GM19023 (cell line): ENCODE data around the gene HOTAIR.

Experiments used
- ATAC-seq: cut with Tn5 transposase; IDR thresholded peaks from one replicate; pipeline ENCODE4 v1.9.1; 2021; ENCODE audit warnings: mild to moderate bottlenecking, moderate library complexity; ENCODE audit not compliant: unreplicated experiment

The HOTAIR gene

DNA sequence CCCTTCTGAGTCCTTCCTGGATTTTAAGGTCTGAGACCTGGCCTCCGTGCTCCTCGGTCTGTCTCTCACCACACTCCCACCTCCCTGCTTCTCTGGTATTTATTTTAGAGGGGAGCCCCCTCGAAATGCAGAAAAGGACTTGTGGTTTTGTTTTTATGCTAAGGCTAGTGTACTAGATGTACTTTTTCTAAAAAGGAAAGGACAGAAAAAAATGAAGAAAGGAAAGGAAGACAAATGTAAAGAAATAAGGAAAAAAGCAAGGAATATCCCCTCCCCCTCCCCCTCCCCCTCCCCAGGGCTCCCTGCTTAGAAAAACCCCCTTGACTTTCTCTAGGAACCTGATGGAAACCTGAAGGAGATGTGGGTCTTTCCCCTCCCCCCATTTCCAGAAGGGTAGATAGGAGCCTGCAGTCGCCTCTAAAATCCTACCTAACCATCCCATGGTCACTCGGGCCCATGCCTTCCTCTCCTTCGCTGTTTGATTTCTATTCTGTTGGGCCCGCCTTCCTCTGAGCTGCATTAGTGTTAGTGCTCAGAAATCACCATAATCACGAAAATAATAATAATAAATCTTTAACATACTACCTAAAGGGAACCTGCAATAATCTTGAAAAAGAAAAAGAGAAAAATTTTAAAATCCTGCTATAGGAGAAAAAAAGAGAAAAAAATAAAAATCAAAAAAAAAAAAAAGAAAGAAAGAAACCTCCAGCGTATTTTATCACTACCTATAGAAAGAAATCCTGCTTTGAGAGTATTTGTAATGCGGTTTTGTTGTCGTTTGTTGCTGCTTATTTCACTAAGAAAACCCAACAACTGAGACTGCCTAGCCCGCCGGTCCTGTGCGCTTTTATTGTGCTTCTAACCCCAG is 37.1 kb upstream of the HOTAIR start:
- no peak for ATAC-seq

DNA sequence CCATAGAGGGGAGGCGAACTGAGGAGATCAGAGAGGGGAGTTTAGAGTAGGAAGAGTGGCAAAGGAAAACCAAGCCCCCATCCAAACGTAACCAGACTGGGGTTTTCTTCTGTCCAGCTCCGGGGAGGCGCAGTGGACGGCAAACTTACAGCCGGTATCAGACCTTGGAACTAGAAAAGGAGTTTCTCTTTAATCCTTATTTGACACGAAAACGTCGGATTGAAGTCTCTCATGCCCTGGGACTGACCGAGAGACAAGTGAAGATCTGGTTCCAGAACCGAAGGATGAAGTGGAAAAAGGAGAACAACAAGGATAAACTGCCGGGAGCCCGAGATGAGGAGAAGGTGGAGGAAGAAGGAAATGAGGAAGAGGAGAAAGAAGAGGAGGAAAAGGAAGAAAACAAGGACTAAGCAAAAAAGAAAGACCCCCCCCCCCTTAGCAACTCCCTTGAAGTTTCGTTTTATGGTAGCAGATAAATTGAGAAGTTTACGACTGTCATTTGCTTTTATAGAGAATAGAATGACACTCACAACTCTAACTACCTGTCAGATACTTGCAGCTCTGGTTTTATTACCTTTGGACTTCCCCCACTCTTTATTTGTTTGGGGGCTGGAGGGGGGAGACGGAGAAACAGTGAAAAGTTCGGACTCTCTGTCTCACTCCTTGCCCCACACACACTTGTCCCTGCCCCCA is 36.4 kb upstream of the HOTAIR start:
- no peak for ATAC-seq

GRCh38 chr12:54010053-54010971 is 35.6 kb upstream of the HOTAIR start:
- ATAC-seq = no peak

DNA sequence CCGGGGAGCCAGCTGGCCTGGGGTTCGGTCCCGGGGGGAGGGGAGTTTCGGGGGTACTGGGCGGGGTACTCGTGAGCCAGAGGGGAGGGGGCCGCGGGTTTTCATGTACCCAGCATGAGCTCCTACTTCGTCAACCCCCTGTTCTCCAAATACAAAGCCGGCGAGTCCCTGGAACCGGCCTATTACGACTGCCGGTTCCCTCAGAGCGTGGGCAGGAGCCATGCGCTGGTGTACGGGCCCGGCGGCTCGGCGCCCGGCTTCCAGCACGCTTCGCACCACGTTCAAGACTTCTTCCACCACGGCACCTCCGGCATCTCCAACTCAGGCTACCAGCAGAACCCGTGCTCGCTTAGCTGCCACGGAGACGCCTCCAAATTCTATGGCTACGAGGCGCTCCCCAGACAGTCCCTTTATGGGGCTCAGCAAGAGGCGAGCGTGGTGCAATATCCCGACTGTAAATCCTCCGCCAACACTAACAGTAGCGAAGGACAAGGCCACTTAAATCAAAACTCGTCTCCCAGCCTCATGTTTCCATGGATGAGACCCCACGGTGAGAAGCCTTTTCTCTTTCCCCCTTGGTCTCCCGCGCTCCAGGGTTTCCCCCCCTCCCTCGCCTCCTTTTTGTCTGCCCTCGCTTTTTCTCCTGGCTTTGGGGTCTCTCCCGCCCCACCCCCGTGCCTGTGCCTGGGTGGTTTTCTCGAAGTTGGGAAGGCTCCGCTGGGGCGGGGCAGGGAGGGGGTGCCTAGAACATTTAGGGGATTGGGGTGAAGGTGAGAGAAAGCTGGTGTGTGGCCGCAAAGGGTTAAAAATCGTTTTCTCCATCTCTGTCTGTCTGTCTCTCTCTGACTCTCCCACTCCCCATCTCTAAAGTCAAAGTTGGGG is 34.7 kb upstream of the HOTAIR start:
- no peak for ATAC-seq

- ATAC-seq = no peak
Observed at GRCh38 chr12:54008260-54008552, 33.5 kb upstream of the HOTAIR start.

DNA sequence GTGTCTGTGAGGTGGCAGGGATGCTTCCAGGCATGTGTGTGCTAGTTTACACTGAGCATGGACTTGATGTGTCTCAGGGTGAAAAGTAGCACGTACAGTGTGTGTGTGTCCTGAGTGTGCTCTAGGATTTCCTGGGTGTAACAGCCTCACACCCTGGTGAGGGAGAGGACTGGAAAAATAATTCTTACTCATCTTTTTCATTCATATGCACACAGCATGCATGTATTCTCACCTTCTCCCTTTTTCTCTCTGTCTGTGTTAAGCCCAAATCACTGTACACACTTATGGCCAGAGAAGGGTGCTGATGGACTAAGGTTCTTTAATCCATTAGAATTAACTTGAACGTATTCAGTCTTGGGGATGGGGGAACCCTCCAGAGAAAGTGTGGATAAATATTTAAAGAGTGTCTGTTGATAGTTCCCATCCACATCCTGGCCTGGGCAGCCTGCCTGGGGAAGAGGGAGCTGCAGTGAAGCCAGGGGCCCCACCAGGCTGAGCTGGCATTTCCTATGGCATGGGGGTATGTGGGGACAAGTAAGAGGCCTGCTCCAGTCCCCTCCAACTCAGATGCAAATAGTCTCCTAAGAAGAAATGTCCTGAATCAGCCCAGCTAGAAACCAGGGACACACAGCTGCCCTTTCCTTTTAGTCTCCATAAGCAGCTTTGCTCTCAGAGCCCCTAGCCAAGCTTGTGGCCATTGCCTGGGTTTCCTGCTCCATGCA is 32.9 kb upstream of the HOTAIR start:
- no peak for ATAC-seq

- no peak for ATAC-seq
Observed at GRCh38 chr12:54006559-54007220, 31.9 kb upstream of the HOTAIR start.

GRCh38 chr12:54005853-54006558 is 31.3 kb upstream of the HOTAIR start:
- ATAC-seq = peak; percentile 77

DNA sequence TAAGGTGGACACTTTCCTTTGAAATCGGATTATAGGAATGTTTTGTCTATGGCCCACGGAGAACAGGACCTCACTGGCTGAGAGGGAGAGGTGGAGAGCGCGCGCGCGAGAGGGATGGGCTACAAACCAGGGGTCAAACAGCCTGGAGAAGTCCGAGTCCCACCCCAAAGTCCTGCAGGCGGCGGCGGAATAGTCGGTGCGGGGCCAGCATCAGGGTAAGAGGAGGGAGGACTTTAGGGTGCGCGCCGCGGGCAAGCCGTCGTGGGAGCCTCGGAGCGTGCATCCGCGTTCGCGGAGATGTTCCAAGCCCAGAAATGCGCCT is 30.7 kb upstream of the HOTAIR start:
- ATAC-seq = no peak

DNA sequence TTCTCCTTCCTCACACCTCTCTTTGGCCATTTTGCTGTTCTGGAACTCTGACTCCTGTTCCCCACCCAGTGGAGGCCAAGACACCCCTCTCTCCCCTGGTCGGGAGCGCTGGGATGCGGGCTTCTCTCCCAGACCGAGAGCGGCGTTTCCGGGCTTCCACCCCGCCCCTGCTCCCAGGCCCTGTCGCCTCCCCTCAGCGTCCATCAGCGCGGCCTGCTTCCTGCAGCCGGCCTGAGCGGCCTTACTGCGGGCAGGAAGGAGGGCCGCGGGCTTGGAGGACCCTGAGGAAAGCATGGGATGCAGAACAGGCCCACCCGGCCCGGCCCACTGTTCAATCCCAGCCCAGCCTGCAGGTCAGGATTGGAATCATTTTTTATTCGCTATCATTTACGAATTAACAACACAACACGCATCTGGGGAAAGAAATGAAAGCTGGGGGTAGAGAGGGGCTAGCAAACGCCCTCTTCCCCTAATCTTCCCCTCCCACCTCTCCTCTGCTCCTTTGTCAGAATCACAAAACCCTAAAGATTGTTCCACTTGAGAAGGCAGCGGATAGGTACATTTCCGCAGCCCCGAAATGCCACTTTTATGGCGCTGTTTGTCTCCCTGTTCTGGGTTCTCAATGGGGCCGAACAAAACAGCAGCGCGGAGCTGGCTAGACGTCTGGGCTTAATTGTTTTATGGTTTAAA is 30.2 kb upstream of the HOTAIR start:
- no peak for ATAC-seq

DNA sequence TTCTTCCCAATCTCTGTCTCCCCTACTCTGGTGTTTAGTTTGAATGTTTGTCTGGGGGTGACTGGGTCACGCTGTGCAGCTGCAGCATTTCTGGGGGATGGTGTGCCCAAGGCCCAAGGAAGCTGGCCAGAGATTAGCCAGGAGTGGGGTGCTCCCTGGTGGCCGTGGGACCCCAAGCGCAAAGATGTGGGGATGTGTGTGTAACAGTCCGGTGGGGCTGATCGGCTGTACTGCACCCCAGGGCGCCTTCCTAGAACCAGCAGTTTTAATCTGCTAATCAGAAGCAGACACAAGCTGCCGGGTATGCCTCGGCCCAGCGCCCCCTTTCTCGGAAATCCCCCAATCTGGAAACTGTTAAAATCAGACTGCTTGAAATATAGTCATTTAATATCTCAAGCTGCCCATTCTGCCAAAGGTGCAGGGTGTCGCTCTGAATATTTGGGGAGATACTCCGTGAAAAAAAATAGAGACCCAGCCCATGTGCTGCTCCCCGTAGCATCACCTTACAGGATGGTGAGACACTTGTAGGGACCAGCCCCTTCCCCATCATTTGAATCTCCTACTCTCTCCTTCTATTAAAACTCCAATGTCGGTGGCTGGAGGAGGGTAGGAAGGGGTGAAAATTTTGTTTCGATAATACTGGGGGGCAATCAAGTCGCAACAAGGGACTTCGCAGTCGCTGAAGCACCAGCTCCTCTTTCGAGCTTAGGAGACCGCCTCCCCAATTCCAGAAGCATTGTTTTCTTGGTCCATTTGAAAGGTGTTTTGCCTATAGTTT is 29.5 kb upstream of the HOTAIR start:
- ATAC-seq = no peak

DNA sequence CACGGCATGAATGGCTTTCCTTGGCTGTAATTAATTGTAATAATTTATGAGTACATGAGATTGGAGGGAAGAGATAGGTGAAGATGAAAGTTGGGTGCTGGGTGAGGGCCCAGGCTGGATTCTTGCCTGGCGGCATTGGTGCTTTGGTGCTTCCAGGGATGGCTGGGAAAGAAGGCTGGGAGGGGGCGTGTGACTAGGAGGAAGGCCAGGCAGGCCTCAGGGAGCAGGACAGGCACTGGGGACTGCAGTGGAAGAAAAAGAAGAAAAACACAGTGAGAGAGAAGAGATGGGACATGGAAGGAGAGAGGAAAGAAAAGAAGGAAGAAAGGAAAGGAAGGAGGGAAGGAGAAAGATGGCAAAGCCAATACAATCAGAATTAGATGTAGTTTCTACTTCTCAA is 28.9 kb upstream of the HOTAIR start:
- ATAC-seq = no peak

- ATAC-seq = no peak
Observed at GRCh38 chr12:54002915-54003389, 28.2 kb upstream of the HOTAIR start.

GRCh38 chr12:54002278-54002914 is 27.6 kb upstream of the HOTAIR start:
- no peak for ATAC-seq

DNA sequence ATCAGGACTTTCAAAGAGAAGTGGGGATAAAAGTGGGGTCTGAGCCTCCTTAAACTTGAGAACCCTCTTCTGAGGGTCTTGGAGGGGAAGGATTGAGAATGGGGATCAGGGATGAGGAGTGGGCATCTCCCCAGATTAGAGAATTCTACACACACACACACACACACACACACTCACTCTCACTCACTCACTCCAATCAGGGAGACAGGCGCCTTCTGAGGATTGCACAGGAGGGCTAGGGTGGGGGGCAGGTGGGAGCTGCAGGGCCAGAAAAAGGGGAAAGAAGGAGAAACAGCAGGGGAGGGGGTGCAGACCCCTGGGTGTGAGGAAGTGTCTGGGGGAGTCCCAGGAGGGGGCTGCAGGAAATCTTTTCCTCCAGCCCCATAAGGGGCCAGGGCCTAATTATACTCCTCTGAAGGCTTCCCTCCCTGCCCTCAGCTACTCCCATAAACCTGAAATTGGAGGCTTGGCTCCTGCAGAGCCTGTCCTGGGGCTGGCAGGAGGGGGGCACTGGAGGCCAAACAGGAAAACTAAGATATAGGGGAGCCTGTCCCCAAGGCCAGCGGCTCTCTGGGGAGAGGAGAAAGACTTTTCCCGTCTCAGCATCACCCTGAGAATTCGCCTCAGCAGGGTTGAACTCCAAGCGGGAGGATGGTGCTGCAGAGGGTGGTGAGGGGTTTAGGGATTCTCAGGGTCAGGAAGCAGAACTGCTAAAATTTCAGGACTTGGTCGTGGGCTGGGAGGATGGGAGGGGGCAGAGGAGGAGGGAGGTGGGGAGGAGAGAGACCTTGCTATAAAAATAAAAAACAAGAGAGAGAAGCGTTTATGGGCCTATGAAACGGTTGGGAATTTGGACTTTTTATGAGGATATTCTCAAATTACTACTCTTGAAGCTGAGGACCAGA is 26.8 kb upstream of the HOTAIR start:
- ATAC-seq = no peak
